Naive thymus-derived CD4-positive, alpha-beta T cell (primary cell): Measurements from ENCODE around the gene TMBIM4. TPM values are rescaled to one million over a fixed set of nuclear protein-coding genes. Genes with fewer than 3 reads are reported as not detected.

Source experiments
- ATAC-seq: fragments of 150-1000 bp; cut with Tn5 transposase; 2 replicates; pipeline ENCODE4 v1.10.0; 2021; ENCODE audit warnings: mild to moderate bottlenecking, moderate library complexity
- CTCF ChIA-PET: fragments of 350-600 bp; sonication (Branson Sonifier 250); formaldehyde crosslinking; loops from one replicate; lab custom pipeline; 2021; ENCODE audit warnings: antibody characterized with exemption; lab: Charles Lee
- POLR2A ChIA-PET: fragments of 350-600 bp; sonication (Branson Sonifier 250); formaldehyde crosslinking; loops from one replicate; lab custom pipeline; 2021; ENCODE audit warnings: antibody characterized with exemption, inconsistent platforms; lab: Charles Lee
- DNase-seq, 9 donors: peaks; one replicate each; pipeline versions ENCODE4 v3.0.0 to v3.0.0-alpha.2; 2020 to 2022; ENCODE audit warnings: mixed read lengths in 1 of 9
- H3K27ac ChIP-seq: one replicate; pipeline ENCODE4 v1.7.0; 2013; ENCODE audit warnings: mild to moderate bottlenecking, low read depth, low read length, moderate library complexity
- H3K27me3 ChIP-seq, 2 donors: one replicate each; pipeline ENCODE4 v1.7.0; 2013; ENCODE audit warnings: low read length in 2 of 2, mild to moderate bottlenecking in 2 of 2, moderate library complexity in 2 of 2; ENCODE audit not compliant: control insufficient read depth in 2 of 2, insufficient read depth in 2 of 2
- H3K36me3 ChIP-seq, 3 experiments: 1 replicate in 2 of 3; 2 replicates in 1 of 3; pipeline ENCODE4 v1.7.0; 2013; ENCODE audit warnings: low read length in 3 of 3, mild to moderate bottlenecking in 3 of 3, moderate library complexity in 1 of 3; ENCODE audit not compliant: insufficient read depth in 3 of 3, control insufficient read depth in 2 of 3
- H3K4me1 ChIP-seq, 2 donors: one replicate each; pipeline ENCODE4 v1.7.0; 2013; ENCODE audit warnings: low read length in 2 of 2, mild to moderate bottlenecking in 2 of 2, moderate library complexity in 1 of 2; ENCODE audit not compliant: control insufficient read depth in 2 of 2, insufficient read depth in 2 of 2
- H3K4me3 ChIP-seq: 2 replicates; pipeline ENCODE4 v1.7.0; 2013; ENCODE audit warnings: mild to moderate bottlenecking, low read length
- H3K9me3 ChIP-seq, 3 experiments: 1 replicate in 2 of 3; 2 replicates in 1 of 3; pipeline ENCODE4 v1.7.0; 2013; ENCODE audit warnings: low read length in 3 of 3; ENCODE audit not compliant: control insufficient read depth in 2 of 3
- H3K27ac Mint-ChIP-seq, 9 donors: one replicate each; pipeline ENCODE4 v1.8.0; 2020 to 2022; ENCODE audit warnings: mixed read lengths in 9 of 9, mild to moderate bottlenecking in 8 of 9, moderate library complexity in 5 of 9, inconsistent platforms in 2 of 9
- H3K27me3 Mint-ChIP-seq, 5 donors: one replicate each; pipeline ENCODE4 v1.8.0; 2021 to 2022; ENCODE audit warnings: mixed read lengths in 5 of 5, mild to moderate bottlenecking in 1 of 5
- H3K36me3 Mint-ChIP-seq, 5 donors: one replicate each; pipeline ENCODE4 v1.8.0; 2020 to 2022; ENCODE audit warnings: mixed read lengths in 5 of 5, mild to moderate bottlenecking in 3 of 5, inconsistent platforms in 1 of 5
- H3K4me1 Mint-ChIP-seq, 7 donors: one replicate each; pipeline ENCODE4 v1.8.0; 2020 to 2022; ENCODE audit warnings: mixed read lengths in 7 of 7, mild to moderate bottlenecking in 3 of 7, inconsistent platforms in 1 of 7
- H3K4me3 Mint-ChIP-seq, 10 donors: one replicate each; pipeline ENCODE4 v1.8.0; 2020 to 2022; ENCODE audit warnings: mild to moderate bottlenecking in 10 of 10, mixed read lengths in 10 of 10, moderate library complexity in 6 of 10, inconsistent platforms in 2 of 10
- H3K9me3 Mint-ChIP-seq, 11 donors: one replicate each; pipeline ENCODE4 v1.8.0; 2020 to 2022; ENCODE audit warnings: mixed read lengths in 11 of 11, mild to moderate bottlenecking in 4 of 11, inconsistent platforms in 1 of 11, moderate library complexity in 1 of 11
- intact Hi-C, 2 donors: fragments of 100-400 bp; cut with micrococcal nuclease; formaldehyde crosslinking; loops; one replicate each; pipeline ENCODE4 v1.15.1; 2023
- polyA plus RNA-seq, 2 donors: library from polyadenylated mRNA; unstranded; fragments of 300-500 nt; fragmentation: Illumina TruSeq; gene quantifications; one replicate each; pipeline ENCODE4 v1.2.3, GENCODE V29; 2021
- total RNA-seq, 6 experiments: library from RNA in 5 of 6; stranded (reverse) in 5 of 6; gene quantifications; 1 replicate in 5 of 6; 2 replicates in 1 of 6; pipeline ENCODE4 v1.2.3 and lab custom pipeline; 2021 to 2026

Gene TMBIM4
- total and polyA plus RNA-seq, 7 experiments from 2014 or later: 38.6 to 374 (median 85.6) TPM

GRCh38 chr12:66130267-66131066 lies 39.3 kb downstream of the TMBIM4 start, which contains the start of gene LLPH:
Gene LLPH (minus strand): TSS chr12:66130750. CDS start chr12:66129106, 1,644 bp downstream.
- intact Hi-C loops: loop anchor here (1.0 to 10.0 kb wide), 11 partner anchors 39 to 1906 kb away; partner anchors contain the start of genes HELB (in 2 of the 2), LEMD3 (in 2 of the 2), TMBIM4 (in 2 of the 2) and XPOT (in 2 of the 2)
- H3K9me3 ChIP-seq: no peaks in the 10 kb centered on the region
- ChIA-PET POLR2A (interaction anchor here (0.6 to 2.5 kb wide), 23 partner anchors 9 to 1909 kb away, joined by 3 to 56 read pairs (median 4); partner anchors contain the start of genes HELB, KICS2 and TMBIM4), CTCF (interaction anchor here (0.8 to 2.0 kb wide), 3 partner anchors 14 to 565 kb away, joined by 3 to 11 read pairs (median 5); no protein-coding TSS in a partner anchor)
- Mint-ChIP-seq H3K27ac (peak within 1 kb of the TSS; percentile 95 to 99 (median 97)), H3K9me3 (peaks cover 0 to 2% (median 0%) of the 10 kb centered on the region in 11 donors), H3K4me1 (peaks cover 37 to 76% (median 63%) of the 10 kb centered on the region in 7 donors), H3K36me3 (peaks cover 12 to 36% (median 29%) of the 10 kb centered on the region in 5 donors), H3K4me3 (peak within 1 kb of the TSS; percentile 92 to 98 (median 97)), H3K27me3 (no peaks in the 10 kb centered on the region)
- peak within 1 kb of the TSS; percentile 87 for H3K27ac ChIP-seq
- H3K4me1 ChIP-seq: peaks cover 19 to 23% of the 10 kb centered on the region in 2 donors
- H3K36me3 ChIP-seq: peaks cover 0 to 29% (median 0%) of the 10 kb centered on the region in 3 experiments
- ATAC-seq: peak; percentile 97
- peak within 1 kb of the TSS; percentile 99 for H3K4me3 ChIP-seq
- DNase-seq: peak; percentile 72 to 88 (median 86)
- H3K27me3 ChIP-seq: no peaks in the 10 kb centered on the region

GRCh38 chr12:66129934-66130266 lies 39.9 kb downstream of the TMBIM4 start:
- H3K4me3 Mint-ChIP-seq: peak overlapping the region; percentile 92 to 98 (median 97)
- ChIA-PET POLR2A (interaction anchor here (1.3 to 2.5 kb wide), 6 partner anchors 10 to 174 kb away, joined by 3 to 56 read pairs (median 4); partner anchors contain the start of gene TMBIM4), CTCF (interaction anchor here (1.4 to 2.0 kb wide), 2 partner anchors 15 to 39 kb away, joined by 5 to 11 read pairs; no protein-coding TSS in a partner anchor)
- peak overlapping the region; percentile 95 to 99 (median 97) for H3K27ac Mint-ChIP-seq
- H3K36me3 ChIP-seq: peaks cover 0 to 35% (median 0%) of the 10 kb centered on the region in 3 experiments
- no peaks in the 10 kb centered on the region for H3K27me3 ChIP-seq
- peaks cover 43 to 82% (median 68%) of the 10 kb centered on the region in 7 donors for H3K4me1 Mint-ChIP-seq
- H3K9me3 Mint-ChIP-seq: peaks cover 0 to 2% (median 0%) of the 10 kb centered on the region in 11 donors
- peaks cover 19 to 23% of the 10 kb centered on the region in 2 donors for H3K4me1 ChIP-seq
- H3K4me3 ChIP-seq: peak overlapping the region; percentile 99
- peaks cover 16 to 42% (median 33%) of the 10 kb centered on the region in 5 donors for H3K36me3 Mint-ChIP-seq
- ATAC-seq: peak; percentile 2
- peak overlapping the region; percentile 87 for H3K27ac ChIP-seq
- no peaks in the 10 kb centered on the region for H3K9me3 ChIP-seq
- H3K27me3 Mint-ChIP-seq: no peaks in the 10 kb centered on the region
- intact Hi-C loops: loop anchor here (1.0 to 10.0 kb wide), 10 partner anchors 39 to 1905 kb away; partner anchors contain the start of genes HELB (in 2 of the 2), LEMD3 (in 2 of the 2), TMBIM4 (in 2 of the 2) and XPOT (in 2 of the 2)
- DNase-seq: peak in 1 of 9 donors; percentile 8

- H3K27me3 ChIP-seq: no peaks in the 10 kb centered on the region
- peaks cover 46 to 85% (median 77%) of the 10 kb centered on the region in 7 donors for H3K4me1 Mint-ChIP-seq
- intact Hi-C loops: no loop called here
- peaks cover 19 to 23% of the 10 kb centered on the region in 2 donors for H3K4me1 ChIP-seq
- ATAC-seq (no peak), DNase-seq (no peak)
- peaks cover 16 to 59% (median 43%) of the 10 kb centered on the region in 5 donors for H3K36me3 Mint-ChIP-seq
- no peak overlapping the region for H3K27ac ChIP-seq
- peaks cover 0 to 2% (median 0%) of the 10 kb centered on the region in 11 donors for H3K9me3 Mint-ChIP-seq
- H3K4me3 Mint-ChIP-seq: peak overlapping the region; percentile 0 to 97 (median 18)
- H3K36me3 ChIP-seq: peaks cover 0 to 56% (median 4%) of the 10 kb centered on the region in 3 experiments
- ChIA-PET POLR2A (no interaction called here), CTCF (no interaction called here)
- H3K27me3 Mint-ChIP-seq: no peaks in the 10 kb centered on the region
- peak overlapping the region in 2 of 9 donors; percentile 11 to 19 for H3K27ac Mint-ChIP-seq
- no peaks in the 10 kb centered on the region for H3K9me3 ChIP-seq
- H3K4me3 ChIP-seq: no peak overlapping the region
Measured at GRCh38 chr12:66127650-66128049, 42.1 kb downstream of the TMBIM4 start.

- Histone ChIP-seq H3K27me3 (no peaks in the 10 kb centered on the region), H3K9me3 (no peaks in the 10 kb centered on the region), H3K4me1 (peaks cover 0 to 9% of the 10 kb centered on the region in 2 donors), H3K4me3 (no peak overlapping the region), H3K36me3 (peaks cover 0 to 34% (median 4%) of the 10 kb centered on the region in 3 experiments), H3K27ac (no peak overlapping the region)
- H3K4me1 Mint-ChIP-seq: peaks cover 15 to 29% (median 24%) of the 10 kb centered on the region in 7 donors
- no peak overlapping the region for H3K27ac Mint-ChIP-seq
- DNase-seq (no peak), ATAC-seq (no peak)
- no peaks in the 10 kb centered on the region for H3K27me3 Mint-ChIP-seq
- H3K36me3 Mint-ChIP-seq: peaks cover 4 to 51% (median 32%) of the 10 kb centered on the region in 5 donors
- ChIA-PET CTCF (no interaction called here), POLR2A (interaction anchor here (0.6 to 1.2 kb wide), 2 partner anchors 38 to 180 kb away, joined by 3 read pairs; no protein-coding TSS in a partner anchor)
- no peak overlapping the region for H3K4me3 Mint-ChIP-seq
- intact Hi-C loops: no loop called here
- no peaks in the 10 kb centered on the region for H3K9me3 Mint-ChIP-seq
Measured at GRCh38 chr12:66120477-66120876, 49.3 kb downstream of the TMBIM4 start.

GRCh38 chr12:66119870-66120241 lies 49.9 kb downstream of the TMBIM4 start:
- peak; percentile 36 for ATAC-seq
- no peak overlapping the region for H3K4me3 Mint-ChIP-seq

GRCh38 chr12:66119229-66119869 lies 50.4 kb downstream of the TMBIM4 start:
- ChIA-PET POLR2A (interaction anchor here (1.2 kb wide), 1 partner anchor 39 kb away, joined by 3 read pairs; no protein-coding TSS in a partner anchor), CTCF (no interaction called here)
- peaks cover 8 to 18% (median 13%) of the 10 kb centered on the region in 7 donors for H3K4me1 Mint-ChIP-seq
- peak overlapping the region in 1 of 9 donors; percentile 19 for H3K27ac Mint-ChIP-seq
- H3K9me3 Mint-ChIP-seq: no peaks in the 10 kb centered on the region
- H3K27ac ChIP-seq: no peak overlapping the region
- H3K9me3 ChIP-seq: no peaks in the 10 kb centered on the region
- ATAC-seq (no peak), DNase-seq (no peak)
- peaks cover 0 to 39% (median 21%) of the 10 kb centered on the region in 5 donors for H3K36me3 Mint-ChIP-seq
- no peak overlapping the region for H3K4me3 ChIP-seq
- peaks cover 0 to 9% of the 10 kb centered on the region in 2 donors for H3K4me1 ChIP-seq
- no peaks in the 10 kb centered on the region for H3K27me3 Mint-ChIP-seq
- peaks cover 0 to 23% (median 2%) of the 10 kb centered on the region in 3 experiments for H3K36me3 ChIP-seq
- H3K27me3 ChIP-seq: no peaks in the 10 kb centered on the region
- intact Hi-C loops: no loop called here
- H3K4me3 Mint-ChIP-seq: no peak overlapping the region

More at GRCh38 chr12:66119870-66120241, 49.9 kb downstream of the TMBIM4 start:
- H3K27ac ChIP-seq: no peak overlapping the region
- DNase-seq: no peak
- no peaks in the 10 kb centered on the region for H3K27me3 ChIP-seq
- H3K9me3 ChIP-seq: no peaks in the 10 kb centered on the region
- ChIA-PET POLR2A (interaction anchor here (1.2 kb wide), 1 partner anchor 38 kb away, joined by 3 read pairs; no protein-coding TSS in a partner anchor), CTCF (no interaction called here)
- Mint-ChIP-seq H3K27ac (peak overlapping the region in 1 of 9 donors; percentile 19), H3K9me3 (no peaks in the 10 kb centered on the region), H3K4me1 (peaks cover 11 to 22% (median 18%) of the 10 kb centered on the region in 7 donors), H3K27me3 (no peaks in the 10 kb centered on the region), H3K36me3 (peaks cover 0 to 44% (median 26%) of the 10 kb centered on the region in 5 donors)
- H3K4me3 ChIP-seq: no peak overlapping the region
- peaks cover 0 to 9% of the 10 kb centered on the region in 2 donors for H3K4me1 ChIP-seq
- intact Hi-C loops: no loop called here
- peaks cover 0 to 28% (median 4%) of the 10 kb centered on the region in 3 experiments for H3K36me3 ChIP-seq
